Right atrium auricular region (tissue), 2 donors: ENCODE measurements around the gene FXYD6. TPM values are rescaled to one million over a fixed set of nuclear protein-coding genes. Genes with fewer than 3 reads are reported as not detected.
"Not testable (repeated sequence)": the region's sequence is repeated elsewhere in the genome, so short reads cannot be mapped to it uniquely, and the experiment has no call there.

Experiments
- DNase-seq: peaks from one replicate; pipeline ENCODE4 v3.0.0-alpha.2; 2019; ENCODE audit warnings: low spot score
- H3K27ac ChIP-seq, 2 donors: fragments of 200-600 bp; sonication (generic); 1 replicate in 1 of 2; 2 replicates in 1 of 2; pipeline ENCODE4 v1.5.1; 2016 to 2019
- H3K27me3 ChIP-seq, 2 donors: fragments of 200-600 bp; sonication (generic); one replicate each; pipeline versions ENCODE4 v1.5.1 to v1.6.0; 2017 to 2019
- H3K36me3 ChIP-seq: fragments of 200-600 bp; sonication (generic); one replicate; pipeline ENCODE4 v1.5.1; 2016
- H3K4me1 ChIP-seq, 2 donors: fragments of 200-600 bp; sonication (generic); one replicate each; pipeline versions ENCODE4 v1.5.1 to v1.6.0; 2017 to 2019
- H3K4me3 ChIP-seq, 2 donors: fragments of 200-600 bp; sonication (generic); 1 replicate in 1 of 2; 2 replicates in 1 of 2; pipeline ENCODE4 v1.5.1; 2017 to 2019; ENCODE audit warnings: mild to moderate bottlenecking in 1 of 2, moderate library complexity in 1 of 2
- H3K9me3 ChIP-seq, 2 donors: fragments of 200-600 bp; sonication (generic); one replicate each; pipeline ENCODE4 v1.5.1; 2019
- CTCF ChIP-seq, 2 donors: fragments of 200-600 bp; sonication (generic); IDR thresholded peaks; one replicate each; pipeline ENCODE4 v1.5.1; 2019; ENCODE audit warnings: antibody characterized with exemption in 2 of 2
- total RNA-seq, 2 donors: library from RNA; depleted of rRNA; stranded (reverse); fragments of >200 nt; gene quantifications; one replicate each; pipeline ENCODE4 v1.1.0, GENCODE V29; 2016

Gene FXYD6
- total RNA-seq, 2 donors from 2014 or later: 28.6 to 42.6 TPM

- no peak for TF ChIP-seq CTCF (IDR thresholded peaks at IDR 0.05)
- Histone ChIP-seq H3K9me3 (no peaks in the 10 kb centered on the region), H3K4me1 (peaks cover 0 to 41% of the 10 kb centered on the region in 2 donors), H3K27ac (peak overlapping the region; percentile 55 to 76), H3K36me3 (no peaks in the 10 kb centered on the region), H3K4me3 (no peak overlapping the region), H3K27me3 (no peaks in the 10 kb centered on the region)
- DNase-seq: no peak
Observed at GRCh38 chr11:117815262-117815803, 61.1 kb downstream of the FXYD6 start.

GRCh38 chr11:117814766-117815261 is 61.6 kb downstream of the FXYD6 start:
- TF ChIP-seq CTCF (IDR thresholded peaks at IDR 0.05): no peak
- Histone ChIP-seq H3K27me3 (no peaks in the 10 kb centered on the region), H3K9me3 (no peaks in the 10 kb centered on the region), H3K4me1 (peaks cover 0 to 41% of the 10 kb centered on the region in 2 donors), H3K4me3 (no peak overlapping the region), H3K27ac (peak overlapping the region in 1 of 2 donors; percentile 76), H3K36me3 (no peaks in the 10 kb centered on the region)
- peak; percentile 74 for DNase-seq

GRCh38 chr11:117814204-117814765 is 62.2 kb downstream of the FXYD6 start:
- Histone ChIP-seq H3K27ac (no peak overlapping the region), H3K27me3 (no peaks in the 10 kb centered on the region), H3K4me1 (peaks cover 0 to 41% of the 10 kb centered on the region in 2 donors), H3K4me3 (no peak overlapping the region), H3K36me3 (no peaks in the 10 kb centered on the region), H3K9me3 (no peaks in the 10 kb centered on the region)
- DNase-seq: no peak
- TF ChIP-seq CTCF (IDR thresholded peaks at IDR 0.05): no peak

- not testable (repeated sequence) for DNase-seq, H3K27me3 ChIP-seq, H3K36me3 ChIP-seq, H3K9me3 ChIP-seq, H3K4me3 ChIP-seq
- Histone ChIP-seq H3K27ac (peak overlapping the region in 1 of 2 donors; percentile 64), H3K4me1 (peaks cover 0 to 25% of the 10 kb centered on the region in 2 donors)
Observed at GRCh38 chr11:117810056-117810451, 66.4 kb downstream of the FXYD6 start.

GRCh38 chr11:117809236-117810055 is 67.0 kb downstream of the FXYD6 start:
- peak overlapping the region; percentile 42 to 64 for H3K27ac ChIP-seq
- peak overlapping the region in 1 of 2 donors; percentile 11 for H3K4me3 ChIP-seq
- H3K9me3 ChIP-seq: no peaks in the 10 kb centered on the region
- no peaks in the 10 kb centered on the region for H3K36me3 ChIP-seq
- DNase-seq: peak; percentile 83
- TF ChIP-seq CTCF (IDR thresholded peaks at IDR 0.05): peak; percentile 39 to 78
- peaks cover 0 to 19% of the 10 kb centered on the region in 2 donors for H3K4me1 ChIP-seq
- no peaks in the 10 kb centered on the region for H3K27me3 ChIP-seq

- Histone ChIP-seq H3K9me3 (no peaks in the 10 kb centered on the region), H3K27me3 (no peaks in the 10 kb centered on the region), H3K36me3 (no peaks in the 10 kb centered on the region), H3K4me3 (peak overlapping the region in 1 of 2 donors; percentile 11), H3K27ac (peak overlapping the region; percentile 42 to 64), H3K4me1 (peaks cover 0 to 15% of the 10 kb centered on the region in 2 donors)
- DNase-seq: no peak
- TF ChIP-seq CTCF (IDR thresholded peaks at IDR 0.05): no peak
Observed at GRCh38 chr11:117808784-117809183, 67.7 kb downstream of the FXYD6 start.
